Left forelimb (tissue), 1 donor: ENCODE results near the gene RNF133.

ENCODE experiments used
- DNase-seq: peaks from one replicate; pipeline ENCODE4 v3.0.0-alpha.2; 2018; ENCODE audit warnings: low spot score

Gene RNF133, protein sequence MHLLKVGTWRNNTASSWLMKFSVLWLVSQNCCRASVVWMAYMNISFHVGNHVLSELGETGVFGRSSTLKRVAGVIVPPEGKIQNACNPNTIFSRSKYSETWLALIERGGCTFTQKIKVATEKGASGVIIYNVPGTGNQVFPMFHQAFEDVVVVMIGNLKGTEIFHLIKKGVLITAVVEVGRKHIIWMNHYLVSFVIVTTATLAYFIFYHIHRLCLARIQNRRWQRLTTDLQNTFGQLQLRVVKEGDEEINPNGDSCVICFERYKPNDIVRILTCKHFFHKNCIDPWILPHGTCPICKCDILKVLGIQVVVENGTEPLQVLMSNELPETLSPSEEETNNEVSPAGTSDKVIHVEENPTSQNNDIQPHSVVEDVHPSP

DNA sequence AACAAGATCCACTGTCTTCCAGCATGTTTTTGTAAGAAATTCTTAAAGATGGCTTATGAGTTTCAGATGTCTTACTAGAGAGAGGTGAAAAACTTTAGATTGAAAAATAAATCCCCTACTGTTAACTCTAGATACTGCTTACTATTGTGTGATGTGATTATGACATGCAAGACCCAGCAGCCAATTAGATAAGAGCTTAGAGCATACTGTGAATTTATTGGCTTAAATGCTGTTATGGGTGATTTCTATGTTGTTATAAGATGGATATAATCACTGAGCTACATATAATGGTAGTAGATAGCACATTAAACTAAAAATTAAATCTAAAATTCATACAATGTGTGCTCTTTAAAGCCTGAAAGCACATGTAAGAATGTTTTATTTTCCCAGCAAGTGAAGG is at the start of gene RNF133:
RNF133 (minus strand) TSS at position 101 of the 400 bp plus-strand sequence. CDS start 199 bp downstream, outside the sequence.
- DNase-seq = no peak

DNA sequence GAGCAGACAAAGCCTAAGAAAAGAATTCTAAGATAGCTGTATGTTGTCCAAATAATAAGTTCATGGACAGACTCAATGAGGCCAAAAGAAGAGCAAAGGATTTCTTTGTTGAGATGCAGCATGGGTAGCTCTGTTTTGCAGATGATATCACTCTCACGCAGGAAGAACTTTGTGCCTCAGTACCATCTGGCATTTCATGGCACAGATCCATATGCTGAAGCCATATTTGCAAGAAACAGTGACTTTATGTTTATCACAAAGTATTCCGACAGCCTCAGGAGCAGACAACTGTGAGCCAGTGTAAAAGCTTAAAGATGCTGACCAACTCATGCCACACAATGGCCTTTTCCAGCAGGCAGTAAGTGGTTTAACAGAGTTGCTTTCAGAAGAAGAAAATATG is 49.3 kb upstream of the RNF133 start:
- DNase-seq = no peak

DNA sequence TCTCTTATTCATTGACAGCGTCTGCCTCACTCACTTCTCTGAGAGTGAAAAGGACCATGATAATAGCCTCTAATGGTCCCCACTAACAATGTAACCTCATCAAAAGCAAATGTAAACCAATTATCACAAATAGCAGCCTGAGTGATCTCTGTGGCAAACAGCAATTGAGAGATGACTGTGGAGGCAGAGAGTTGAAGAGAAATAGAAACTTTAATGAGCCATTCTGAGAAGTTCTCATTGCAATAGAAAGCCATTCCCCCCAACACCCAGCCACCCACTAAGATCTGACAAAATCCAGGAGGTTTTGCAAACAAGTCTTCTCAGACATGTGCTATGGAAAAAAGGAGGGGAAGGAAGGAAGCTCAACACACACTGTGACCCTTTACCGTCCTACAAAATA is 48.0 kb upstream of the RNF133 start:
- no peak for DNase-seq

DNA sequence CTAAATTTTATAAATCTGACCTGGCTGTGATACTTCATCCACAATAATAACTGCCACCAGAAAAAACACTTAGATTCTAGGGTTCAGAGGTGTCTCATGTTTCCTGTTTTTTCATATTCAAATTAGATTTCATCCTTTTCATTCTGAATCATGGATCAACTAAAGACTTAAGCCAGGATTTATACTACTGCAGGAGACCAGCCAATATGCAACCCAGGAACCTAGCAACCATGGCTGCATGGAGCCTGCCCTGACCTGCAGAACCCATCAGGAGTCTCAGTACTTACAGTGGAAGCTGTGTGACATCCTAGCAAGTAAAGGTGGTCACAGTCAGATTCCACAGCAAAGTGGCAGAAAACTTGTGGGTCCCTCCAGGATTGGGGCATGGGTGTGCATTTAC is 44.3 kb upstream of the RNF133 start:
- no peak for DNase-seq

DNA sequence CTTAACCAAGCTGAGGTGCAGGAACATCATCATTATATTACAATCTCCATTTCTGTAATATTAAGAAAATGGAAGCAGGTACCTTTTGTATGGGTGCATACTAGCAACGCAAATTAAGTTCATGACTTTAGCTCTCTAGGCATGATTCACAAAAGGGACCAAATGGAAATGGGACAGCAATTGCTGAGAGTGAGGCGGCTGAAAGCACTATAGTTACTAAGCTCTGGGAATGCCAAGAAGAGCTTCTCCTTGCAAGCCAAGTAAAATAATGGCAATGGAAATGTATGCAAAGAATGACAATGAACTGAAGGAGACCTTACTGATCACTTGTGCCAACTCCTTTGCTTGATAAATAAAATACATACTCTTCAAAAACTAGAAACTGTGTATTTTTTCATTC is 40.0 kb upstream of the RNF133 start:
- no peak for DNase-seq

DNA sequence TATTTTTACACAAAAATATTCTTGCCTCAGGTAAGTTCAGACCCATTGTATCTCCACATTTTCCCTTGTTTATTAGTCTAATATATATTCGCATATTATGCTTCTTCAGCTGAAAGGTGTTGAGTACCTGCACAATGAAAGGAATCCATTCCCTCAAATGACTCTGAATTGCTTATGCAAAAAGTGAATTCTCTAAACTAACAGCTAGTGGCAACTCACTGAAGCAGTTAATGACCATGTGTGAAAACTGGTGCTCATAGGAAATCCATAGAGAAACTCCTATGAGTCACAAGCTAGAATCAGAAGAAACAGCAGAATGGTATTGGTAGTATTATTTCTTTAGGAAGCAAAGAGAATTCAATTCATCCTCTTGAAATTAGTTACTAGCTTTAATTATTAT is 37.3 kb upstream of the RNF133 start:
- DNase-seq = no peak

DNA sequence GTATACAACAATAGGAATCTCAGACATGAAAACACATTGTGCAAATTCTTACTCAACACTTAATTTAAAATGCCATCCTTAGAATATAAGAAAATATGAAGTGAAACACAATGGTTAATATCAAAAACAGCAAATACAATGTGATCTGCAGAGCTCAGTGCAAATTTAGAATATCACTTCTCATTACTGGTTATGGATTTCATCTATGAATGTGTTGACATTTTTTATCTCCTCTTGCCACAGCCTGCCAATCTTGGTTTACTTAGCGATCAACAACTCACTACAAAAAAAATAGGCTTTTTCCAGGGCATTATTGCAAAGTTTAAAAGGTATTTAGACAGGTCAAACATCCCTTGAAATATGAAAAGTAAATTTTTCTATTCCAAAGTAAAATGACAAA is 28.8 kb upstream of the RNF133 start:
- no peak for DNase-seq

DNA sequence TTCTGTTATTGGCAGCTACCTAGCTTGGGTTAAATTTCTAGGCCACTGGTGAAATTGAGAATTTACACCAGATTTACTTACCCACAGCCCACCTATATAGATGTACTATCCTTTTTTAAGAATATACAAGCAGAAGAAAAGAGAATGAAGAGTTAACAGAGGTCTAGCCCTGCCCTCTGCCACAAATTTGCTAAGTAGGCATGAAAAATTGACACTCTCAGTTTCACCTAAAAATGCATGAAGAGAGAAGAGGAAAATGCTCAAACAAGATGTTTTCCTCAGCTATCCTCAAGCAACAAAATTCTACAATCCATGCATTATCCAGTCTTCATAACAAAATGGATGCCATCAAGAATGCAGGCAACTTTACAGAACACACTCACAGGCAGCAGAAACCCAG is 28.4 kb upstream of the RNF133 start:
- no peak for DNase-seq

DNA sequence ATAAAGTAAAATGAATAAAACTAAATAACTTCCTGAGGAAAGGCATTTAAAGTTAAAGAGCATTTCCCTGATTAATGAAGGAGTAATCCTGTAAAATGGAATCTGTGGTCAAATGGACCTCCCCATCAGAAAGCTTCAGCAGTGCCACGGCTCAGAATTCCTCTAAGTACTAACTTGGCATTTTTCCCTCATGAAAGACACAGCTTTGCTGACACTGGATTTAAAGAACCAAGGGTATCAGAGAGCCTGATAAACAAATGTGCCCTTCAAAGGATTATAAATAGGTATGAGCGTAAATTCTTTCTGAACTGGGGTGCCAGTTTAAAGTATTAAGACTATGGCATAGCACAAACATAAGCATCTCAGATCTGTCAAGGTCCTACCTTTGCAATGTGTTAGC is 28.0 kb upstream of the RNF133 start:
- no peak for DNase-seq

DNA sequence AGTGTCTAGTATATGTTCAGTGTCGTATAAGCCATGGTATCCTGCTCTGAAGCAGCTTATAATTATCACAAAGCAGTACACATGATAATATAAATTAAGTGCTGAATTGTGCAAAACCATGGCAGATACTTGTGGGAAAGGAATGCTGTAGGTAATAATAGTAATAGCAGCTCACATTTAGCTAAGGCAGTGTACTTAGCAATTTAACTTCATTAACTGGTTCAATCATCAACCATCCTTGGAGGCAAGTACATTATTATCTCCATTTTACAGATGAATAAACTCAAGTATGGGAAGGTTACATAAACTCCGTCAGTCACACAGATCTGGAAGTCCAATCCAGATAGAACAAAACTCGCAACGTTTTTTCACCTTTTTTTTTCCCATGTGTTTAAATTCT is 25.4 kb upstream of the RNF133 start:
- no peak for DNase-seq

DNA sequence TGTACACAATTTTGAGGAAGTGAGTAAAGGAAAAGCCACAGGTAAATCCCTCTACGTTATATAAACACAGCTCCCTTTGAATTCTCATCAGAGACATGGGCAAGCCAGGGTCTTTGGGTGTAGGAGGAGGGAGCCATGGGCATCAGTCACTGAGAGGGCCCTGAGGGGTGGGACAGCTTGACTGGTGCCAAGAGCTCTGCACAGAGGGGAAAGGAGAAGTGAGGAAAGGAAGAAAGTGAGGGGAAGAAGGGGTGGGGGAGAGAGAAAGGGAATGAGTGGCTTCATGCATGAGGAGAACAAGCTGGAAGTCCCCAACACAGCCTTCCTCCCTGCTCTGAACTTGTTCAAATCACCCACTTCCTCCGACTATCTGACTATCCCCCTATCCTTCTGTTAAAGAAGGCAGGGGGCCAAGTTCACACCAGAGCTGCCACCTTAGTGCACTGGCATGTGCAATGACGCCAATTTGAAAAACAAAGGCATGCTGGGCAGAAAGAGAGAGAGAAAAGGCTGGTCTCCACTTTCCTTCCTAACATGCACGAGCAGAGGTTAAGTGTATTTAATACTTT is 20.2 kb upstream of the RNF133 start:
- DNase-seq = no peak

DNA sequence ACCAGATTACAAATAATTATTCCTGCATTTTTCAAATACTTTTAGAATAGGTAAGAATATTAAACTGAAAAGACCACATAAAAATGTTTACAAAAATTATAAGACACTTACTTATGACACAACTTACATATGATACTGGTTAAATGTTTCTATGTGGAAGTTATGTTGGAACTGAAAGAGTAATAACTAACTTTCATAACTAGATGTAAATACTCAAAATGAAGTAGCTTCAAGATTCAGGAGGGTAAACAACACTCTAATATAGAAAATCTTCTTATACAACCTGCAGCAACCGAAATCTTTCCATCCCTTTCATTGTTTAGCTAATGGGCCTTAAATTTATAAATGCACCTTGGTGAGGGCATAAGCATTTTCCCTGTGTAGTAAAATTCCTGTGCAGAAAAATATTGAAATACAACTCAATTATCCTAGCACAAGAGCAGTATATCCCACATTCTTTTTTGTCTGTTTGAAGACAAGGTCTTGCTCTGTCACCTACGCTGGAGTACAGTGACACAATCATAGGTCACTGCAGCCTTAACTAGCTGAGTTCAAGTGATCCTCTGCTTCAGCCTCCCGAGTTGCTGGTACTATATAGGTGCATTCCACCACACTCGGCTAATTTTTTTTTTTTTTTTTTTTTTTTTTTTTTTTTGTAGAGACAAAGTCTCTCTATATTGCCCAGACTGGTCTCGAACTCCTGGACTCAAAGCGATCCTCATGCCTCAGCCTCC is 18.6 kb upstream of the RNF133 start:
- no peak for DNase-seq

DNA sequence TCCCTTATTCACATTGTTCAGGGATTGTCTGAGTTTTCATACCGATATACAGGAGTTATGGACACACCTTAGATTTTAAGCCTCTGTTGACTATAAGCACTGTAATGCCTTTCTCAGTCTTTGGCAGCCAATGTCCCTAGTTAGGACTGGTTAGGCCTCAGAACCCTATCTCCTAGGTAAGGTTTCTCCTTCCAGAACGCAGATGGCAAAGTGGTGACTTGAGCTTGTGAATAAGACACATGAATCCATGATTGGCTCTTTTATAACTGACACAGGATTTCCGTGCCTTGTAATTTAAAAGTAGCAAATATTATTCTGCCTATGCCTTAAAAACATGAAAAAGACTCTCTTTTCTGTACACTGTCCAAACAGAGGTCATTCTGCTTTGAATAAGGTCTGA is 16.3 kb upstream of the RNF133 start:
- no peak for DNase-seq

DNA sequence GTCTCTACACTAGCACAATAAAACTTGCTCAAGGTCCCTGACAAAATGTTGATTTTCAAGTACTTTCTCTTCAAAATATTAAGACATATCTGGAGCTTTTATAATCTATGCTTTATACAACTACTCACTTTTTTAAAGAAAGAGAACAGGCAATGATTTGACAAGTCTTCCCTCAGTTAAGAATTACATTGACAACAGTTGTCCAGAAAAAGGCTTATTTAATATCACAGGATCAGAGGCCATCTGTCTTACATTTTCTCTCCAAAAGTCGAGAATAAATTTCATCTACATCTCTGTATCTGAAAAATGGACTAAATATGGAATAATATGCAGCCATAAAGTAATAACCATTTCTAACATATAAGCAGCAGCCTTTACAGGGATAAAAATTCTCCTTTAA is 12.0 kb upstream of the RNF133 start:
- DNase-seq = no peak

DNA sequence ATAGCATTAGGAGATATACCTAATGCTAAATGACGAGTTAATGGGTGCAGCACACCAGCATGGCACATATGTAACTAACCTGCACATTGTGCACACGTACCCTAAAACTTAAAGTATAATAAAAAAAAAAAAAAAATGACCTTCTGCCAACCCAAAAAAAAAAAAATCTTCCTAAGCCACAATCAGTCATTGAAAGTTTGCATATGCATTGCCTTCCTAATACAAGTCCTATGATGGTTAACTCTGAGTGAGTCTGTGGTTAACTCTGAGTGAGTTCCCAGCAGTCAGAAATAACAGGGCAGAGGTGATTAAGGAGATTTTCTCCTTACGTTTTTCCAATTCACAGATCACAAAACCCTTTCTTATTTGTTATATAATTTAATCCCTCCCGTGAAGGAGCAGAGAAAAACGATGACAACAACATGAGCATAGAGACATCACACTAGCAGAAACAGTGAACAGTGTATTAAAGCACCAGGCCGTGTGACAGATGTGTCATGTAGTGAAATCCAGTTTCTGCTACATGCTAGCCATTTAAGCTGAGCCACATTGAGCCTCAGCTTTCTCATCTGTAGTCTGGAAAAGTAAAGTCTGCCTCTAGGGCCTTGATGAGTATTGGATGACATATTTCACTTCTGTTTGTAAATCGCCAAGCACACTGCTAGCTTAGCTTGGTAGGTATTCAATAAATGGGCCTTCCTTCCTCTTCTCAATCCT is 11.2 kb upstream of the RNF133 start:
- no peak for DNase-seq

DNA sequence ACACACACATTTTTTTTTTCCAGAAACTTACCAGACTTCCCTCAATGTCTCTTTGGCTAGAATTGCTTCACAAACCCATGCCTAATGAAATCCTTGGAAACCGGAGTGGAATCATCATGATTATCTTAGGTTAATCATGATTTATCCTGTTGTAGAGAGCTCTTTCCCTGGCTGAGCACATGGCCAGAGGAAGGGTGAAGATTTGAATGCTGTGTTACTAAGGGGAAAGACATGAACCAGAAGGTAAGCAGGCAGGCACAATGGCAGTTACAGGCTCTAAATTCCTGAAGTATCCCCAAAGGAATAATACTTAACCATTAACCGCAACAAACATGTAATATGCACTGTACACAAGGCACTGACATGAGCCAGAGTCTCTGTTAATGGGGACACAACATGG is 7.9 kb upstream of the RNF133 start:
- no peak for DNase-seq

DNA sequence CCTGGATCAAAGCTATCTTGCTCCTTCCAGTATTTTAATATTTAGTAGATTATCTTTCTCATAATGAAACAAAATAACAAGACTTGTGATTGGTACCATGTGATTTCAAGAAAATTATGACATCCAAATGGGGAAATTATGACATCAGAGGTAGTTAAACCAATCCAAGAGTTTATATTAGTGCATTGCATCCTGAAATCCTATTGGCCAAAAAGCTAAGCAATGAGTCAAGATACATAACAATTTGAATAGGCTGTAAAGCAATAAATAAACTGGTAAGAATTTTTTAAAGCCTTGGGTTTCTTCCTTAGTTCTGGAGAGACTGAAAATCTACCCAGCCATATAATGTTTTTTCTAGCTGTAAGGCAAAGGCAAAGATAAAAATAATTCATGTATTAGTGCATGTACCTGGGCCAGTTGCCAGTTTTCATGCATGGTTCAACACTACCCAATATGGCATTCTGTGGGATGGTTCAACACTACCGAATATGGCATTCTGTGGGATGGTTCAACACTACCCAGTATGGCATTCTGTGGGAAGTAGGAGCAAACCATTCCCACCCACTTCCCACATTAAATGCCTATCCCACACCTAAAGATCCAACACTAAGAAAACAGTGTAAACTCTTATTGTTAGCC is 4.1 kb upstream of the RNF133 start, which contains the start of gene RNF148:
RNF148 (minus strand) TSS at position 51 of the 639 bp plus-strand sequence. CDS start 172 bp downstream, outside the sequence.
- DNase-seq = no peak

DNA sequence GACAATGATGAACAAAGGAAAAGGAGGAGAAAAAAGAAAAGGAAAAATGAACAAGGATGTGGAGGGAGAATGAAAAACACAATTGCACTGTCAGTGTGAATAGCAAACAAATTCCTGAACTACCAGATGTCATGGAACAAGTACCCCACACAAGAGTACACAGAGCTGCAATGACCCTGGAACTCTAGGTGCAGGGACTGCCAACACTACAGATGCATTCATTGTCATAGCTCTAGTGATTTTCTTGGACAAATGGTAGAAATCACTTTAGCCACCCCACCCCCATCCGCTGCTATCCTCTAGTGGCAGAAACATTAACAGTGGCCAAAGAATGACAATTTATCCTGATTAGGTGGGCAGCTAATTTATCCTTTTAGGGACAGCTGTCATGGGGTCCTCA is 3.1 kb downstream of the RNF133 start:
- no peak for DNase-seq

DNA sequence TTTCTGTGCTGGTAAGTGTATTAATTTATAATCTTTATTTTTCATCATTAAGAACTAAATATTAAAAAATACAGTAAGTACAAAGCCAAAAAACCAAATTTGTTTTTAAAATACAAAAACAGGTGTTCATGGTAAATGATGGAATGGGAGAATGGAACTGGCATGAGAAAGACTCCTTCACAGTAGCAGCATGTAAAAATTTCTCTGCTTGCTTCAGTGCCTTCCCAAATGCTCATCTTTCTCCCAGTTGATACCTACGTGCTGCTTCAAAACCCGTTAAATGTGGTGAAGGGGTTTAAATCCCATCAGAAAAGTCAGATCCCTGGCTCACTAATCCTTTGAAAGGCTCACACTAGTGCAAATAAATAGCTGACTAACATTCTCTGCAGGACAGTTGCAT is 4.2 kb downstream of the RNF133 start:
- no peak for DNase-seq

DNA sequence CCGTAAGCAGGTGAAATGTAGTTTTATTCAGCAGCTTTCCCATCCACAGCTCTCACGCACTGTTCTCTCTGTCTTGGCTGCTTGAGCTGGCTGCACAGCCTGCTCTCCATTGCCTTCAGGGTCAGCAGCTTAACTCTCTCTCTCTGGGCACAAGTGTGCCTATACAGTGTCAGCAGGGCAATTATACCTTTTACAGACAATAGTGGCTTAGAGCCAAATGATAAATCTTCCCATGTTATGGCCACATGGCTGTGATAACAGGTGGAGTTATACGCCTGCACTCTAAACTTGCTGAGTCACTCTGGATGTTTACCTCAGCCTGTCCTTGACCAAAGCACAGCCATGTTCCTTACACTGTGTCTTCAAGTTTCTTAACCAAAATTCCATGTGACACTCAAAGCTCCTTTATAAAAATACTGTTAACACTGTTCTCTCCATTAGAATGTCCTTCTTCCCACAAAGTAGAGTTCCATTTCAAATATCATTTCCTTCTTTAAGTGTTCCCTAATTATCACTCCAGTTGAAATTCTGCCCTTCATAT is 6.1 kb downstream of the RNF133 start:
- no peak for DNase-seq

DNA sequence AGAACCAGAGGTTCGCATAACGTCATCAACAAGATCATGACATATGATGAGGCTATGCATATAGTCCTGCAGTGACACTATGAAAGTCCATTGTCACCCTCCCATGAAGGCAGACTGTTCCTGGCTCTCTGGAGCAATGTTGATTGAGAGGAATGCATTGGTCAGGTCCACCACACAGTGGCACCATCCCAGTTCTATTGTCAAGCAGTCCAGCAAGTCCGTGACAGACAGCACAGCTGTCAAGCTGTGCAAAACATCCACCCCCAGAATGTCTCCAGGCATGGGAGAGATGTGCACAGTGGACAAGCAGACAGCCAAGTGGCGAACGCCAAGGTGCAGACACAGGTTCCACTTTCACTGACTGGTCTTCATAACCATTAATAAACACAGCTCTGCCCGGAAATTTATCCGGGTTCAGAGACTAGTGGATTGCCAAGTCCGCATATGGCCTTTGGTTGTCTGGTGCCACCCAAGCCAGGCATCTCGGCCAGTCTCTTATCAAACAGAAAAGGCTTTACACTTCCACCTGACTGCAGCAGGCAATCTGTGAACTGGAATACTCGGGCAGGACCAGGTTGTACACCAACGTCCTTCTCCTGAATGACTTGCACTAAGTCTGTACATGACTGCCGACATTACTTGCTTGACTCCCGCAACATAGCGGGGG is 7.2 kb downstream of the RNF133 start:
- no peak for DNase-seq
